Measurements from ENCODE around the gene CASS4.

CASS4 gene

GRCh38 chr20:56426026-56426425 lies 14.0 kb downstream of the CASS4 start:
- DNase-seq, result no peak

GRCh38 chr20:56426926-56427325 lies 14.9 kb downstream of the CASS4 start:
- no peak for DNase-seq

- DNase-seq, result no peak
Measured at GRCh38 chr20:56427797-56428196, 15.7 kb downstream of the CASS4 start.

- DNase-seq, result no peak
Measured at GRCh38 chr20:56428410-56428809, 16.4 kb downstream of the CASS4 start.

GRCh38 chr20:56428881-56429280 lies 16.8 kb downstream of the CASS4 start:
- no peak for DNase-seq

GRCh38 chr20:56429502-56429901 lies 17.4 kb downstream of the CASS4 start:
- DNase-seq, result no peak

GRCh38 chr20:56429941-56430340 lies 17.9 kb downstream of the CASS4 start:
- no peak for DNase-seq

GRCh38 chr20:56430461-56430860 lies 18.4 kb downstream of the CASS4 start:
- no peak for DNase-seq

GRCh38 chr20:56430957-56431356 lies 18.9 kb downstream of the CASS4 start:
- no peak for DNase-seq

- no peak for DNase-seq
Measured at GRCh38 chr20:56431471-56431870, 19.4 kb downstream of the CASS4 start.

- DNase-seq, result no peak
Measured at GRCh38 chr20:56433221-56433879, 21.3 kb downstream of the CASS4 start.

- DNase-seq, result no peak
Measured at GRCh38 chr20:56433880-56434255, 21.8 kb downstream of the CASS4 start.

- DNase-seq, result no peak
Measured at GRCh38 chr20:56437196-56437960, 25.3 kb downstream of the CASS4 start.

GRCh38 chr20:56438284-56438683 lies 26.2 kb downstream of the CASS4 start:
- DNase-seq, result no peak

GRCh38 chr20:56439771-56440291 lies 27.8 kb downstream of the CASS4 start:
- DNase-seq, result no peak

- no peak for DNase-seq
Measured at GRCh38 chr20:56440346-56441007, 28.4 kb downstream of the CASS4 start.

GRCh38 chr20:56442389-56443365 lies 30.6 kb downstream of the CASS4 start:
- no peak for DNase-seq

- DNase-seq, result no peak
Measured at GRCh38 chr20:56443654-56444540, 31.8 kb downstream of the CASS4 start.

GRCh38 chr20:56445130-56445529 lies 33.1 kb downstream of the CASS4 start:
- DNase-seq, result no peak

- DNase-seq, result no peak
Measured at GRCh38 chr20:56445540-56445939, 33.5 kb downstream of the CASS4 start.

GRCh38 chr20:56447227-56447626 lies 35.2 kb downstream of the CASS4 start:
- no peak for DNase-seq

GRCh38 chr20:56449459-56449858 lies 37.4 kb downstream of the CASS4 start:
- DNase-seq, result no peak
